AG20443 (cell line): ENCODE measurements around the gene SPATA6L.
A peak's percentile ranks its signal among the peaks of the same experiment; 100 is the strongest.

Experiments
- DNase-seq: peaks from one replicate; pipeline ENCODE4 v3.0.0; 2012; ENCODE audit warnings: low spot score, mixed read lengths

SPATA6L gene

DNA sequence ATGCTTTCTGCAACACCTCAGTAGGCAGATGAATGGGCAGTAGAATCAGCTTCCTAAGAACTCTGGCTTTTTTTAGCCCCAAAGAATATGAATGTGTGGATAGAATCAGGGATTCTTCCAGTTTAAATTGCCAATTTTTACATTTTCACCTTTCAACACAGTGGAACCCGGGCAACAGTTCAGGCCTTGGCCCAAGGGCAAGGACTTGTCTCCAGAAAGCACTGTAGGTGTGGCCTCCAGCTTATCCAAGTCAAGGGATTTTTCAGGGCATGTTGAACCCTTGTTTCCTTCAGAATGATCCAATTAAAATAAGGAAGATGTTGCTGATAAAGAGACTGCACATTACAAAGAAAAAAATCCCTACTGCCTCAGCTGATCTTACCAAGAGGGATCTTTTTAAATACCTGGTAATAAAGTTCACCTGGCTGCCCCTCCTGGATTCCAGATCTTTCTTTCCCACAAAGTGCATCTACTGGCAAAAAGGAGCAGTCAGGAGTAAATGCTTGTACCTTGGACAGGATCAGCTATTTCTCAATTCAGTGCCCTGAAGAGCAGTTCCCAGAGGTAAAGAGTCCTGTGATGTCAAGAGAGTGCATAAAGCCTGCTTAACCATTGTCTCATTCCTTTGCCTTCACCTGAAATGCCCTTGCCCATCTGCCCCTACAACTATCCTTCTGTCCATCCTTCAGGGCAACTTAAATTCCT lies 84.3 kb downstream of the SPATA6L start:
- no peak for DNase-seq

DNA sequence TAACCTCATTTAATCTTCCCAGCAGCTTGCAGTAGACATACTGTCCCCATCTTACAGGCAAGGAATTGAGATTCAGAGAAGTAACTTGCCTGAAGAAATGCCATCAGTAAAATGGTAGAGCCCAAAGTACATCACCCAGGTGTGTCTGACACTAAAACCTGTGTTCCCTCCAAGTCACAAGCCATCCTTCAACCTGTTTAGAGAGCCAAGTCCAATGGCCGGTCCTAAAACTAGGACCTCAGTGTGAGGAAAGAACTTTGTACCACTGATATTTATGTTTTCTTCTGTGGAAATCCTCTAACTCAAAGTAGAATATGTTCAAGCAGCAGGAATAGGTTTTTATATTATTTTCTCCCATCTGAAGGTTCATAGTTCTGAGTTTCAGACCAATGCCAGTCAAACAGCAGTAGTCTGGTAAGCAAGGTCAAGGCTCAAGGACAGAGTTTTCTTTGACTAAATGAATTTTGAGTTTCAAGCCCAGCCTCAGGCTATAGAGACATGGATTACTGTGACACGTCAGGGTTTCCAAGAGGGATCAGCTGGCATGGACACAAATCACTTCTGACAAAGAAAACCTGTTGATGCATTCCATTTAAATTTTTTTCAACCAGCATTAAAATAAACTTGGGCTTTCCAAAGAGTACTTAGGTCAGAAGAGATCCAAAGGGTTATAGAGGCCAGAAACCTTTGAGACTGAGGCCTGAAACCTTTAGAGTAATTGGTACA lies 85.1 kb downstream of the SPATA6L start:
- DNase-seq: no peak

DNA sequence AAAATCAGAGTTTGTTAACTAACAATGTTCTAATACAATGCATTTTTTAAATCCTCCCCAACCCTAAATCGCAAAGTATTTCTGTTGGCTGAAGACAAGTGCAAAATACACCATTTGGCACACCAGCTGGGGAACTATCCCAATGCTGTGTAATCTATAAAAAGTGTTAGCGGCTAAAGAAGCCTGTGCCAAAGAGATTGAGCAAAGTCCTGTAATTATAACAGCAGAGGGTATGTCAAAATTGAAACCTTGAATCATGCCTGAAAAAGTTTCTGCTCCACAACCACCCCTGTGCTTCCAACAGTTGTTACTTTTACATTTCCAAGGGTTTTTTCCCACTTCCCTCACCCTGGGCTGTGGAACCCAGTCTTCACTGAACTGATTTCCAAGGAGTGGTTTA lies 87.3 kb downstream of the SPATA6L start:
- no peak for DNase-seq

DNA sequence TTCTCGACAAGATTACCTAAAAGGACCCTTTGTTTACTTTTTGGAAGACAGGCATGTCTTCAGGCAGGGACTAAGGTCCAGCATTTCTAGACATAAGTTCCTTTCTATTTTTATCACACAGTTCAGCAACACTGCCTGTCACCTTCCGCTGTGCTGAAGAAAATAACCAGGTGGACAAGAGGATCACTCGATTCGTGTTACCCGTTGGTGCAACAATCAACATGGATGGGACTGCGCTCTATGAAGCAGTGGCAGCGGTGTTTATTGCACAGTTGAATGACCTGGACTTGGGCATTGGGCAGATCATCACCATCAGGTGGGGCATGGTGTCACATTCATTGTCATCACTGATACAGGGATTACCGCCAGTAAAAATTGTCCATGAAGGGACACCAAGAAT lies 89.8 kb downstream of the SPATA6L start:
- DNase-seq: no peak

DNA sequence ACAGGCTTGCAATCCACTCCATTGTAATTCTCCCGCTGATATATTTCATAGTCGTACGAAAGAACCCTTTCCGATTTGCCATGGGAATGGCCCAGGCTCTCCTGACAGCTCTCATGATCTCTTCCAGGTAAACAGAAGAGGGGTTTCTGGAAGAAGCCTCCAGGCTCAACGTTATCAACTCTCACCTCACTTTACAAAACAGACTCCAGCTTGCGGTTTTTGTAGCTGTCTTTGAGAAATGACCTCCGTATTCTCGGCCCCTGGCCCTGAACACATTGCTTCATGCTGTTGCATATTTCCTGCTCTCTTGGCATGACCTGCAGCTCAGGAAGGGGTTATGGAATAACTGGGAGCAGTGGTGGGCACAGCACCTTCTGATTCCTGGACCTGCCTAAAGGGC lies 90.3 kb downstream of the SPATA6L start:
- DNase-seq: no peak

DNA sequence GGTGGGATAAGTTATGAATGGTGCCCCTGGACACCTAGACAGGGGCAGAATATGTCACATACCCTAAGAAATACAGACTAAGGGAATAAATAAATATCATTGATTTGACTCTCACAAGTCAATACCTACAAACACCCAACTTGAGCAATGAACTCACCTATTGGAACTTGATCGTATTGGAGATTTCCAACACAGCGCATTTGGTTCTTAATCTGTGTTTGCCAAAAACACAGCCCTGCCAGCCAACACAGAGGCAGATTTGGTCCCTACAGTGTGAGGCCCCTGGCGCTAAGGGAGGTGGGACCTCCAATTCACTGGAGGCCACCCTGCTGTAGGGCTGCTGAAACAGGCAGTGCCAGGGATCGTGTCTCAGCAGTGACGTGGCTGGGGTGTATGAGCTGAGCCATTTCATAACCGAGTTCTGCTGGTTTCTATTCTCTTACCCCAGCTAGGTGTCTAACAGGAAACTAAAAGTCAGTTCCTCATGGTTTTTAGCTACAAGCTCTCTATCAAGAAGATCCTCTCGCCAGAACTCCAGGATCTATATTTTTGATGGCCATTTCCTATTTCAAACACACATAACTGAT lies 91.5 kb downstream of the SPATA6L start:
- DNase-seq: no peak

DNA sequence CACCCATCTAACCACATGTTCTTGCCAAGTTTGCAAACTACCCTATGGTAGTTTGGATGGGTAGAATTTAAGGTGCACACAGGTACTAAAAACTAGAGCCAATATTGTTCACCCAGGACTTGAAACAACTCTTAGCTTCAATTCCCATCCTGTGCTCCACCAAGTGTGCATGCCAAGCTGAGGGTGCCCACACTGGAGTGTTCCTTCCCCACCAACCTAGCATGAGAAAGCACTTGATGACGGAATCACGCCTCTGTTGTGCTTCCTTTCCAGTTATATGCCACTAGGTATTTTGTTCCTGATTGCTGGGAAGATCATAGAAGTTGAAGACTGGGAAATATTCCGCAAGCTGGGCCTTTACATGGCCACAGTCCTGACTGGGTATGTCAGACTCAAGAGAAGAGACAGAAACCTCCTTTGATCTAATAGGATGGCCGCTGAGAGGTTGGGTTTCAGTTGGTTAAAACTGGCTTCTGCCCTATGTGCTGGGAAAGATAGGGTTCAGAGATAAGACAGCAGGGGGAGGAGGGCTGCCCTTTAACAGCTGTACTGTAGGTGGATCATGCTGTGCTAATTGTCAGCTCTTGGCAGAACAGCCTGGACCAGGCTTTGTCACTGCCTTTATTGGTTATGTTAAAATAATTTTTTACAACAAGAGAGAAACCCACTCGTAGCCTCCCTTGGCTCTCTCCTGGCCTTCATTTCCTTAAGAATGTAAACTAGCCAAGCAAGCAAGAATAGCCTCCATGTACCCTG lies 92.5 kb downstream of the SPATA6L start:
- no peak for DNase-seq

DNA sequence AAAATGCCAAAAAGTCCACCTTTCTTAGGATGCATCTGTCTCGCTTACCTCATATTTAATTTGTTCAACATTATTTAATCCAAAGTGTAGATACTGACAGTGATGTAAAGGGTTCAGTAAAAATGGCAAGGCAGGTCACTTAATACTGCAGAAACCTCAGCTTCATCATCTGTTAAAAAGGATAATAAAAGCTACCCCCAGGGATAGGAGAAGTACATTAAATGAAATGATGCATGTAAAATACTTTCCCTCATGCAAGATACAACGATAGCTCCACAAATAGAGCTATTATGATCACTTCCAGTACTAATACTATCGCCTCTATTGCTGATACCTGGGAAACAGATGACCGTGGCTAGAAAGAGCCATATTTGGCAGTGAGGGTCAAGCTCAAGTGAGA lies 93.1 kb downstream of the SPATA6L start:
- no peak for DNase-seq

DNA sequence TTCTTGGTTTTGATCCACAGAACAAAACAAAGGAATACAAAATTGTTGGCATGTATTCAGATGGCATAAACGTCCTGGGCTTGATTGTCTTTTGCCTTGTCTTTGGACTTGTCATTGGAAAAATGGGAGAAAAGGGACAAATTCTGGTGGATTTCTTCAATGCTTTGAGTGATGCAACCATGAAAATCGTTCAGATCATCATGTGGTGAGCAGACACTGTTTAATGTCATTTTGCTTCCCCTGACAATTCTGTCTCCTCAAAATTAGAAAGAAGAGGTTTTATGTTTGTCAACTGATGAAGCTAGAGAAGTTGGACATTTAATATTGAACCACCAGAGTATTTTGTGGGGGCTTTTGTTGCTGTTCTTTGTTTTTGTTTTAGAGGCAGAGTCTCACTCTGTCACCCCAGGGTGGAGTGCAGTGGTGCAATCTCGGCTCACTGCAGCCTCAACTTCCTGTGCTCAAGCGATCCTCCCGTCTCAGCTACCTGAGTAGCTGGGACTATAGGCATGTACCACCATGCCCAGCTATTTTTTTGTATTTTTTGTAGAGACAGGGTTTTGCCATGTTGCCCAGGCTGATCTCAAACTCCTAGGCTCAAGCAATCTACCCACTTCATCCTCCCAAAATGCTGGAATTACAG lies 94.0 kb downstream of the SPATA6L start:
- no peak for DNase-seq

DNA sequence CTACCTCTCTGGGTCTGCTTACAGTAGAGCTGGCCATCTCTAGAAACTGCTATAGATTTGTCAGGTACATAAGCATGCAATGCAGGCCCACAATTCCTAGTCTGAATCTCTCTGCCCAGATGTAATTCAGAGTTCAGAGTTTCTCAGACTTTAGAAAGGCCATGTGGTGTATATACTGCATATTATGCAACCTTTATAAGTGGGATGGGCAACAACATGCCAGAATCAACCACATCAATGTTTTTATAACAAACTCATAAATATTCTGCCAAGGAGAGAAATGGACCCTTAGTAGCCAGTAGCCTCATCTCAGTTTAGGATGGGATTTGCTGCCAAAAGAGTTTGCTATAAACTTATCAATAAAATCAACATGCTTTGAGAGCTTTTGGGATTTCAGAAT lies 97.2 kb downstream of the SPATA6L start:
- DNase-seq: no peak

DNA sequence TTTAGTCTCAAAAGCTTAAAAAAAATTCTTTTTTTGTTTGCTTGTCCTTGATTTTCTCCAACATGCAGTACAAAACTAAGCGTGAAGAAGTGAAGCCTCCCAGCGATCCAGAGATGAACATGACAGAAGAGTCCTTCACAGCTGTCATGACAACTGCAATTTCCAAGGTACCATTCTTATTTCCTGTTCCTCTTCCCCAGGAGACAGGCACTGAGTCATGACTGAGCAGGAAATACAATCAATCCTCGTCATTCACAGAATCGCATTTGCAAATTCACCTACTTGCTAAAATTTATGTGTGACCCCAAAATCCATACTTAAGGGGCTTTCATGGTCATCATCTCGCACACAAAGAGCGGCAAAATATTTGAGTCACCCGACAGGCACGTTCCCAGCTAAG lies 98.7 kb downstream of the SPATA6L start:
- no peak for DNase-seq

DNA sequence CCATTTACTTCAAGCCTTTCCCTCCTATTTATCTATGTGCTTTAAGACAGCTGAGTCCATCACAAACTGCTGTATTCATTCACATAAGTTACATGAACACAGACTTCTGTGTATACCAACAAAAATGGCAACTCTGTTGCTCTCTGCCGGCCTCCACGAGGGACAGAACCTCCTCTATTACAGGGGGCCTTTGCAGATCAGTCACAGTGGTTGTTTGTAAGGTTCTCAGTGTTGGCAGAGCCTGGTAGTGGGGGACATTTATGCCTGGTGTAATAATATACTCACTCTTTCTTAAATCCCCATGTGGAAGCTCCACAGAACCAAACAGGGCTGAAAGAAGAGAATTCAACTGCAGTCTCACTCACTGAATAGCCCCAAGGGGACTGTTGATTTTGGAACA lies 99.5 kb downstream of the SPATA6L start:
- no peak for DNase-seq

DNA sequence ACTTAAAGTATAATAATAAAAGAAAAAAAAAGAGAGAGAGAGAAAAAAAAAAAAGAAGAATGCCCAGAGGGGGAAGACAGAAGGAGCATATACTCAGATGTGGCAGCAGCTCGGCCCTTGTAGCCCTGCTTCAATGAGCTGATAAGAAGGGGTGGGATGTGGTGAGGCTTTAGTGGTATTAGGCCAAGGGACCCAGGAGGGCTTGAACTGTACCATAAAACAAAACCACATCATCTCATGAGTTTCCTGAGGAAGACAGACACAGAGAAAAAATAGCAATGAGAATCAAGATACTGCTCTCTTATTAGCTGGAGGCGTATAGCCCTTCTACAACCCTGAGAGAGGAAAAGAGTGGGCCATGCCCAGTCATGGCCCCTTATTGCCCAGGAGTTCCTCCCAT lies 103.2 kb downstream of the SPATA6L start:
- no peak for DNase-seq

DNA sequence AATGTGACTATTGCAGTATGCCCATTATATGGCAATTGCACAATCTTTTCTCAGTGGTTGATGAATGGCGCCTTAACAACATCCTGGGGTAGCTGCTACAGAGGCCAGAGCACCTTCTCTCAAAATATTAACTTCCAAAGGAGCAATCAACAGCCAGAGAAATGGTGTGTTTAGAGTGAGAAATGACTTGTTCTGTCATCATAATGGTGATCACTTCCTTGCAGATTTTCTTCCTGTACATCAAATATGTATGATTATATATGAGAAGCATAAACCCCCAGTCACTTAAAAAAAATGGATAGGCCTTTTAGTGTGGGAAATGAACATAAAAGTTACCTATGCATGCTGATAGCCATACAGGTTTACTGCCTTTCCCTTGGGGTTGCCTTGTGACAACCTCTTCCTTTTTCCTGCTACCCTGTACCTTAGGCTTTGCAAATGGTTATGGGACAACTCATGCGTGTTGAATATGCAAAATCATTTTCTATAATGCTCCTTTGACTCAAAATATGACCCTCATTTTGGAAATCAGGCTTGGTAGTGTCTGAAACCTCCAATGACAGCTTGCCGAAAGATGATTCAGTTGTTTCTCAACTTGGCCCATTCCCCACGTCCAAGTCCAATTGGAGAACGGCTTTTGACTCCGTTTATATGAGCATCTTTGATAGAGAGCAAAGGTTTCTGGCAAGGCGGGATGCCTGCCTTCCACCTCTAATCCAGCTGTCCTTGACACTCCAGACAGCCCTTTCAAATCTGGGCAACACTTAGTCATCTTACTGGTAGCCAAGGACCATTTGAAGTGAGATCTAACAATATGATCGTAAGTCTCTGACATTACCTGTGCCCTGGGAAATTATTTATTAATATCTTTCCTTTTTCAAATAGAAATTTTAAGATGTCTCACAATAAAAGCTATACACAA lies 106.8 kb downstream of the SPATA6L start:
- DNase-seq: no peak

DNA sequence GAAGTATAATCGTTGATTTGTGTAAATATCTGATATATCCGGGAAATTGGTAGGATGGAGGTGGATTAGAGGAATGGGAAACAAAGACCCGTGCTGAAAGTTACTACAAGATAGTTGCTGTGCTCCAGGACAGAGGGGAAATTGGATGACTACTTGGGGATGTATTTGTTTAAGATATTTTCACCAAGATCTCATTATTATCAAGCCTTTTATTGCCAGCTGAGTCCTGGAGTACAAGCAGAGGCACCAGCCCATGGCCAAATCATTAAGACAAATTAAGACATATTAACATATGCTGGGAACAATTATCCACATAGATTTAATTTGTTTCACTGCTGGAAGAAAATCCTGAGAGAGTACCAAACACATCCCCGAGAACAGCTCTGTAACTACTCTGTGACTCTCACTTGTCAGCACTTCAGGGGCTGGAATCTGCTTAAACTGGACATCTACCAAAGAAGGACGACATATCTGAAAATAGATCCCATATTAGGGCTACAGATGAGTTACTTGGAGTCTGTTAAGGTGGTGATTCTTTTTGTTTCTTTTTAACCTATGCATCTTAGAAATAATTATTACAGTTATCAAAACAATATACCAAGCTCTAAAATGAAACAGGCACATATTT lies 107.8 kb downstream of the SPATA6L start:
- no peak for DNase-seq

DNA sequence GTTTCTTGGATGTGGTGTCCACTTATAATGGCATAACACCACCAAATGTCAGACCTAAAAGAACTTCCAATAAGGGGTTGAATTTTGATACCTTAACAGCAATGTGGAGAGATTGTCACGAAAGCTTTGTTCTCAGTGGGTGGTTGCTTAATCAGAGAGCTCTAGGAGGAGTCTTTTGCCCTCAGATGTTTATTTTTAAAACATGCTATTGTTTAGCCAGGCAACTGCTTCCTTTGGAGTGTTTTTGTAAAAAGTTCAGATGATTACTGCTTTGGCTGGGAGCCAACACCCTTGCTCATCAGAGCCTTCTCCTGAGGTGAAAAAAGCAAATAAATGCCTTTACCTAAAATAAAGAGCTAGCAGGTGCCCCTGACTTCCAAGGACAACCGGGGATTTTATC lies 111.0 kb downstream of the SPATA6L start:
- DNase-seq: no peak

DNA sequence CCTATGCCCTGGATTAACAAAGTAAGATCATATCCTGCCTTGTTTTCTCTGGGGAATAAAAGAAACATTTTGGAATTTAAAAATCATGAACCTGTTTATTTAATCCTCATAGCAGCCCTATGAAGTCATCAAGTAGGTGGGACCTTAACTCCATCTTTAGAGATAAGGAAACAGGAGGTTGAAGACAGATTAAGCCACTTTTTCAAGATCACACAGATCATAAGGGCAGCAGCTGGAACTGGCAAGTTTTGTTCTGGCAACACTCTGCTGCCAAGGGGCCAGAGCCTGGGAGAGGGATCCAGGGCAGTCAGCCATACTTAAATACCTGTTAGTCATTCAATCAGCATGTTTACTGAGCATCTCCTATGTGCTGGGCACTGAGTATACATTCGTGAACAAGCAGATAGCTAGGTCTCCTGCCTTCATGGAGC lies 112.3 kb downstream of the SPATA6L start:
- DNase-seq: no peak

DNA sequence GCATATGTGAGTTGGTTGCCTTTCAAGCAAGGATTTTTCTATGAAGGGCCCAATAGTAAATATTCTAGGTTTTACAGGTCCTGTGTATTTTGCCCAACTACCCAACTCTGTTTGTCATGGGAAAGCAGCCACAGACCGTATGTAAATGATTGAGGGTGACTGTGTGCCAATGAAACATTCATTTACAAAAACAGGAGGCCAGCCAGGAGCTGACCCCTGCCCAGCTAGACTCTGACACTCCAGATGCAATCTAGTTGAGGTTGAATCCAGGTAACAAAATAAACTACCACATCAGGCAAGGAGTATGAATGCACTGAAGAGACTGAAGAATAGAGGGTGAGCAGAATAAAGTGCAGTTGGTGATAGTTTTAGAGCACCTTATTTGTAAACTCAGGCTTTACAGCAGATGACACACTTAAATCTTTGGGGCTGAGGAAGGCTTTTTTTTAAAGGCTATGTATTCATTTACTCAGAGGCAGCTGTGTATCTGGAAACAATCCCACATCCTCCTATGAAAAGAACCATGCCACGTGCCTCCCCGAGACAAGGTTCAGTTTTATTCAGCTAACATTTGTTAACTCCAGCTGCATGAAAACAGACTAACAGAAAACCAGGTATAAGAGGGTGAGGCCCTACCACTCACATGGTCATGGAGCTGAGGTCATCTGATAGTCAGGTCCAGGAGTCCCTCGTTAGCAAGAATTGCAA lies 115.3 kb downstream of the SPATA6L start:
- no peak for DNase-seq

DNA sequence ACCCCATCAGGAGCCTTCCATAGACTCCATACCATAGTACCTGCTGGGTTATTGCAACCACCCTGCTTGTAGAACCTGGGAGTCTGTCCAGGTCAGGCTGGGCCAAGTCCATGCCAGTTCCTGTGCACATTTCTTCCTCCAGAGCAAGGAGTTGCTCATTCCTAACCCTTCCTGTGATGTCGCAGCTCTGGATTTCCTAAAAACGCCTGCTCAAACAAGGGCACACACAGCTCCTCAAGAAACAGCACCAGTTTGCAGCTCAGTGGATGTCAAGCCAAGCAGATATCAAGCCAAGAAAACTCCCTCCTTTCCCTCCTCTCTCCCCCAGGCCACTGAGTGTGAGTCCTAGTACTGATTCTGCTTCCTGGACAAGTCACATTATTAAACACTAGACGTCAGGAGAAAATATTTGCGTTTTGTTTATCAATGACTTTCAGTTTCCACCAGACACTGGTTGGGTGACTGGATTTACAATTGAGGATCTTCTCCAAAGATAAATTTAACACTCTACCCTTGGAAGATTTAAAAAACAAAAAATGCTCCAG lies 116.5 kb downstream of the SPATA6L start:
- DNase-seq: peak; percentile 27
